Sigmoid colon (tissue), 4 donors: ENCODE data around the gene SLFNL1.

ENCODE experiments used
- CTCF ChIP-seq, 4 experiments: fragments of 450-650 bp in 3 of 4; fragments of 200-600 bp in 1 of 4; IDR thresholded peaks; one replicate each; pipeline ENCODE4 v1.5.1; 2016 to 2019; ENCODE audit warnings: antibody characterized with exemption in 4 of 4, mild to moderate bottlenecking in 3 of 4, moderate library complexity in 2 of 4
- EP300 ChIP-seq, 4 donors: sonication (generic); formaldehyde crosslinking; IDR thresholded peaks; one replicate each; pipeline ENCODE4 v1.6.1; 2017; ENCODE audit warnings: antibody characterized with exemption in 4 of 4
- POLR2AphosphoS5 ChIP-seq, 4 donors: sonication (generic); formaldehyde crosslinking; IDR thresholded peaks; one replicate each; pipeline ENCODE4 v1.6.1; 2017; ENCODE audit warnings: antibody characterized with exemption in 4 of 4

DNA sequence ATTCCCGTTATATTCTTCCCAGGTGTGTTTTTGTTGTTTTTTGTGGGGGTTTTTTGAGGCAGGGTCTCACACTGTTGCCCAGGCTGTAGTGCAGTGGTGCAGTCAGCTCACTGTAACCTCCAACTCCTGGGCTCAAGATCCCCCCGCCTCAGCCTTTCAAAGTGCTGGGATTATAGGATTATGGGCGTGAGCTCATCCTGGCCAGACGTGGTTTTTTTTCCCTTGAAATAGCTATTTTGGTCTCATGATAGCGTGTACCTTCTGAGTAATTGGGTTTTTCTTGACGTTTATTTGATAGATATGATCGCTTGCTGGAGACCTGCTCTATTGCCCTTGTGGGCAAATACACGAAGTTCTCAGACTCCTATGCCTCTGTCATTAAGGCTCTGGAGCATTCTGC lies 24.4 kb downstream of the SLFNL1 start:
- TF ChIP-seq CTCF (IDR thresholded peaks at IDR 0.05), result no peak
- TF ChIP-seq EP300 (IDR thresholded peaks at IDR 0.05), result no peak
- no peak for TF ChIP-seq POLR2AphosphoS5 (IDR thresholded peaks at IDR 0.05)
